Stomach (tissue), 19 donors: ENCODE data around the gene ZFAND6. TPM values are rescaled to one million over a fixed set of nuclear protein-coding genes. Genes with fewer than 3 reads are reported as not detected.
"Not testable (repeated sequence)": the region's sequence is repeated elsewhere in the genome, so short reads cannot be mapped to it uniquely, and the experiment has no call there.

ENCODE experiments used
- DNase-seq, 2 donors: peaks; one replicate each; pipeline versions ENCODE4 v3.0.0 to v3.0.0-alpha.2; 2013 to 2019
- H3K27ac ChIP-seq, 5 donors: fragments of 200-600 bp in 4 of 5; sonication (generic) in 4 of 5; one replicate each; pipeline ENCODE4 v1.5.1; 2013 to 2019; ENCODE audit warnings: mild to moderate bottlenecking in 1 of 5, moderate library complexity in 1 of 5
- H3K27me3 ChIP-seq, 3 donors: fragments of 200-600 bp; sonication (generic); one replicate each; pipeline ENCODE4 v1.5.1; 2017 to 2019; ENCODE audit warnings: mixed run types in 1 of 3
- H3K36me3 ChIP-seq, 4 donors: fragments of 200-600 bp; sonication (generic); 1 replicate in 3 of 4; 2 replicates in 1 of 4; pipeline ENCODE4 v1.5.1; 2016 to 2019
- H3K4me1 ChIP-seq, 4 donors: fragments of 200-600 bp; sonication (generic); one replicate each; pipeline ENCODE4 v1.5.1; 2016 to 2019
- H3K4me3 ChIP-seq, 4 donors: fragments of 200-600 bp; sonication (generic) in 3 of 4; one replicate each; pipeline ENCODE4 v1.5.1; 2016 to 2019; ENCODE audit warnings: mild to moderate bottlenecking in 1 of 4
- H3K9me3 ChIP-seq, 4 donors: fragments of 200-600 bp; sonication (generic); one replicate each; pipeline ENCODE4 v1.5.1; 2016 to 2019
- CTCF ChIP-seq, 7 experiments: fragments of 450-650 bp in 4 of 7; fragments of 200-600 bp in 3 of 7; sonication (generic) in 3 of 7; IDR thresholded peaks; one replicate each; pipeline ENCODE4 v1.5.1; 2016 to 2019; ENCODE audit warnings: antibody characterized with exemption in 7 of 7, control low read depth in 2 of 7, mild to moderate bottlenecking in 1 of 7
- EP300 ChIP-seq: sonication (generic); formaldehyde crosslinking; IDR thresholded peaks from one replicate; pipeline ENCODE4 v1.6.1; 2017; ENCODE audit warnings: antibody characterized with exemption
- POLR2A ChIP-seq, 4 donors: fragments of 450-650 bp; IDR thresholded peaks; one replicate each; pipeline ENCODE4 v1.6.1; 2016; ENCODE audit warnings: antibody characterized with exemption in 4 of 4, control low read depth in 2 of 4, mild to moderate bottlenecking in 1 of 4, moderate library complexity in 1 of 4
- POLR2AphosphoS5 ChIP-seq, 3 donors: sonication (generic); formaldehyde crosslinking; IDR thresholded peaks; one replicate each; pipeline ENCODE4 v1.6.1; 2016; ENCODE audit warnings: antibody characterized with exemption in 3 of 3
- WGBS, 5 donors: extraction: QIAGEN DNeasy Blood & Tissue Kit in 3 of 5; methylation state at CpG; one replicate each; pipeline versions ENCODE4 v1.1.5 to v1.1.7; 2013 to 2018; 5-methylcytosine and 5-hydroxymethylcytosine counted together
- intact Hi-C: fragments of 100-400 bp; cut with DNase I; formaldehyde crosslinking; loops from one replicate; pipeline ENCODE4 v1.15.1; 2023; ENCODE audit warnings: low total_unique reads
- long read RNA-seq, 10 donors: transcript quantifications; one replicate each; lab custom pipeline, GENCODE V29; 2026
- polyA plus RNA-seq, 3 donors: library from polyadenylated mRNA; stranded (reverse); fragments of 200-250 nt; gene quantifications; one replicate each; pipeline ENCODE4 v1.2.3, GENCODE V29; 2013
- total RNA-seq, 5 donors: library from RNA; depleted of rRNA; stranded (reverse); fragments of >200 nt; gene quantifications; one replicate each; pipeline versions ENCODE4 v1.1.0 to v1.2.3, GENCODE V29; 2014 to 2016
- donor health status: healthy with polysubstance abuse.
- donor health status: Bipolar disorder and iron deficiency.
- donor health status: healthy.

ZFAND6 gene
- total RNA-seq, result 100 to 1,000 TPM in 2 of 5 donors, 10 to 100 TPM in 3; 12.2 to 271 (median 61.9) TPM
- polyA plus RNA-seq, result 100 to 1,000 TPM in 1 of 3 donors, 10 to 100 TPM in 2; 41.5 to 113 (median 71.0) TPM
- long read RNA-seq, donor 1, transcript ZFAND6-220 (6 exons, 891 nt), result major isoform, 6 of 24 reads
- long read RNA-seq, donor 1, partial matches to known transcripts, result 11 of 24 reads
- long read RNA-seq, donor 1, other reads (novel, unspliced or antisense), result 0 of 24 reads
- long read RNA-seq, donor 2, transcript ZFAND6-220 (6 exons, 891 nt), result major isoform, 10 of 37 reads
- long read RNA-seq, donor 2, partial matches to known transcripts, result 22 of 37 reads
- long read RNA-seq, donor 2, other reads (novel, unspliced or antisense), result 0 of 37 reads
- long read RNA-seq, donor 3, transcript ZFAND6-220 (6 exons, 891 nt), result major isoform, 7 of 10 reads
- long read RNA-seq, donor 3, partial matches to known transcripts, result 0 of 10 reads
- long read RNA-seq, donor 3, other reads (novel, unspliced or antisense), result 0 of 10 reads
- long read RNA-seq, donor 4, transcript ZFAND6-220 (6 exons, 891 nt), result major isoform, 7 of 7 reads
- long read RNA-seq, donor 4, partial matches to known transcripts, result 0 of 7 reads
- long read RNA-seq, donor 4, other reads (novel, unspliced or antisense), result 0 of 7 reads
- long read RNA-seq, donor 5, transcript ZFAND6-213 (6 exons, 1,446 nt), result major isoform, 8 of 40 reads
- long read RNA-seq, donor 5, transcript ZFAND6-220 (6 exons, 891 nt), result major isoform, 8 of 40 reads
- long read RNA-seq, donor 5, partial matches to known transcripts, result 23 of 40 reads
- long read RNA-seq, donor 5, other reads (novel, unspliced or antisense), result 0 of 40 reads
- long read RNA-seq, donor 6, transcript ZFAND6-212 (7 exons, 1,602 nt), result minor isoform, 5 of 88 reads
- long read RNA-seq, donor 6, transcript ZFAND6-201 (7 exons, 1,814 nt), result minor isoform, 5 of 88 reads
- long read RNA-seq, donor 6, transcript ZFAND6-220 (6 exons, 891 nt), result major isoform, 25 of 88 reads
- long read RNA-seq, donor 6, partial matches to known transcripts, result 48 of 88 reads
- long read RNA-seq, donor 6, other reads (novel, unspliced or antisense), result 0 of 88 reads
- long read RNA-seq, donor 7, transcript ZFAND6-220 (6 exons, 891 nt), result major isoform, 9 of 30 reads
- long read RNA-seq, donor 7, partial matches to known transcripts, result 14 of 30 reads
- long read RNA-seq, donor 7, other reads (novel, unspliced or antisense), result 0 of 30 reads
- long read RNA-seq, donor 8, transcript ZFAND6-220 (6 exons, 891 nt), result major isoform, 14 of 77 reads
- long read RNA-seq, donor 8, partial matches to known transcripts, result 57 of 77 reads
- long read RNA-seq, donor 8, other reads (novel, unspliced or antisense), result 0 of 77 reads
- long read RNA-seq, donor 9, transcript ZFAND6-220 (6 exons, 891 nt), result major isoform, 12 of 16 reads
- long read RNA-seq, donor 9, partial matches to known transcripts, result 0 of 16 reads
- long read RNA-seq, donor 9, other reads (novel, unspliced or antisense), result 0 of 16 reads
- long read RNA-seq, donor 10, transcript ZFAND6-220 (6 exons, 891 nt), result major isoform, 8 of 41 reads
- long read RNA-seq, donor 10, partial matches to known transcripts, result 29 of 41 reads
- long read RNA-seq, donor 10, other reads (novel, unspliced or antisense), result 0 of 41 reads

- peak within 1 kb of the TSS; percentile 65 to 97 (median 81) for H3K4me3 ChIP-seq
- no peaks in the 10 kb centered on the region for H3K9me3 ChIP-seq
- H3K4me1 ChIP-seq, result peaks cover 22 to 38% (median 33%) of the 10 kb centered on the region in 4 donors
- H3K27me3 ChIP-seq, result no peaks in the 10 kb centered on the region
- TF ChIP-seq POLR2A (IDR thresholded peaks at IDR 0.05) (no peak), POLR2AphosphoS5 (IDR thresholded peaks at IDR 0.05) (peak; percentile 42 to 82 (median 66))
- no peaks in the 10 kb centered on the region for H3K36me3 ChIP-seq
- WGBS, 5 donors, result 0 to 1% (median 1%) methylated on average over 34 to 74 of the region's 74 CpGs
- intact Hi-C loops, result no loop called here
- peak; percentile 97 to 98 for DNase-seq
- H3K27ac ChIP-seq, result peak within 1 kb of the TSS; percentile 95 to 100 (median 99)
Measured at GRCh38 chr15:80058851-80059785, at the start of gene ZFAND6. Gene ZFAND6, plus strand, starts transcription at chr15:80059676. Its CDS starts 60,669 bp downstream, at chr15:80120345.

- Histone ChIP-seq H3K4me3 (no peak overlapping the region), H3K27ac (no peak overlapping the region), H3K4me1 (no peaks in the 10 kb centered on the region), H3K27me3 (no peaks in the 10 kb centered on the region), H3K9me3 (no peaks in the 10 kb centered on the region), H3K36me3 (no peaks in the 10 kb centered on the region)
- WGBS, 5 donors, result 62 to 80% (median 68%) methylated on average over 6 of the region's 6 CpGs
- no peak for DNase-seq
- intact Hi-C loops, result no loop called here
- TF ChIP-seq EP300 (no peak), CTCF (IDR thresholded peaks at IDR 0.05) (no peak), POLR2AphosphoS5 (IDR thresholded peaks at IDR 0.05) (no peak), POLR2A (IDR thresholded peaks at IDR 0.05) (no peak)
Measured at GRCh38 chr15:80010131-80010673, 49.3 kb upstream of the ZFAND6 start.

- DNase-seq, H3K27me3 ChIP-seq, H3K4me3 ChIP-seq, intact Hi-C loops, H3K4me1 ChIP-seq, H3K9me3 ChIP-seq, H3K27ac ChIP-seq, H3K36me3 ChIP-seq: not testable (repeated sequence)
- 80 to 88% (median 87%) methylated on average over 9 of the region's 9 CpGs for WGBS, 5 donors
Measured at GRCh38 chr15:80011041-80011523, 48.4 kb upstream of the ZFAND6 start.

- no peaks in the 10 kb centered on the region for H3K36me3 ChIP-seq
- TF ChIP-seq POLR2A (IDR thresholded peaks at IDR 0.05) (no peak), POLR2AphosphoS5 (IDR thresholded peaks at IDR 0.05) (no peak), EP300 (no peak), CTCF (IDR thresholded peaks at IDR 0.05) (no peak)
- no peaks in the 10 kb centered on the region for H3K9me3 ChIP-seq
- H3K4me1 ChIP-seq, result no peaks in the 10 kb centered on the region
- H3K27ac ChIP-seq, result no peak overlapping the region
- H3K27me3 ChIP-seq, result no peaks in the 10 kb centered on the region
- intact Hi-C loops, result no loop called here
- no peak for DNase-seq
- WGBS, 5 donors, result 60 to 76% (median 64%) methylated on average over 3 of the region's 3 CpGs
- H3K4me3 ChIP-seq, result no peak overlapping the region
Measured at GRCh38 chr15:80011596-80011995, 47.9 kb upstream of the ZFAND6 start.
